Measurements from ENCODE around the gene CFAP161.

CFAP161 gene, protein sequence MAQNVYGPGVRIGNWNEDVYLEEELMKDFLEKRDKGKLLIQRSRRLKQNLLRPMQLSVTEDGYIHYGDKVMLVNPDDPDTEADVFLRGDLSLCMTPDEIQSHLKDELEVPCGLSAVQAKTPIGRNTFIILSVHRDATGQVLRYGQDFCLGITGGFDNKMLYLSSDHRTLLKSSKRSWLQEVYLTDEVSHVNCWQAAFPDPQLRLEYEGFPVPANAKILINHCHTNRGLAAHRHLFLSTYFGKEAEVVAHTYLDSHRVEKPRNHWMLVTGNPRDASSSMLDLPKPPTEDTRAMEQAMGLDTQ

DNA sequence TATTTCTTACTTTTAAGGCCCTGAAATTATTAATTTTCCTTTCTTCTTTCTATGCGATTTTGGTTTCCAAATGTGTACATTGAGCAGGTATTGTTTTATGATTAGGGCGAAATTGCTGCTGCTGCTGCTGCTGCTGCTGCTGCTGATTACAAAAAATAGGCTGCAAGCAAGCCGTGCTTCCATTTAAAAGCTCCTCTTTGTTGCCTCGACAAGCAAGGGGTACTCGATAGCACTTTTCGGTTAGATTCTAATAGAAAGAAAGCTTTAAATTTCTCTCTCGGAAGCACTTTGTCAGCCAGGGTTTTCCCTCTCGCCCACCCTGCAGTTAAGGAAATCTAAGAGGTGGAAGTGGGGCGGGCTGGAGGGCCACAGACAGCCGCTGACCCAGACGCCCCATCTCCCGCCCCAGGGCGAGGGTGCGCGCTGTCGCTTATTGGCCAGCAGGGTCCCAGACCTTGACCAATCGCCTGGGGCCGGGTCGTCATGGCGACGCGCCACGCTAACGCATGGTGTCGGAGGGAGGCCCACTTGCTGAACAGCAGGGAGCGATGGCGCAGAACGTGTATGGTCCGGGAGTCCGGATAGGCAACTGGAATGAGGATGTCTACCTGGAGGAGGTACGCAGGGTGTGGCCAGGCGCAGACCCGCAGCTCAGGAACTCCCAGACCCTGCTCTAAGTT is at the start of gene CFAP161:
Gene CFAP161 (plus strand): TSS at position 489 of the 680 bp plus-strand sequence. CDS start 60 bp downstream, at position 549.
- peak in 1 of 2 donors; percentile 26 for DNase-seq (ENCODE audit: low read depth in 2 of 2)

DNA sequence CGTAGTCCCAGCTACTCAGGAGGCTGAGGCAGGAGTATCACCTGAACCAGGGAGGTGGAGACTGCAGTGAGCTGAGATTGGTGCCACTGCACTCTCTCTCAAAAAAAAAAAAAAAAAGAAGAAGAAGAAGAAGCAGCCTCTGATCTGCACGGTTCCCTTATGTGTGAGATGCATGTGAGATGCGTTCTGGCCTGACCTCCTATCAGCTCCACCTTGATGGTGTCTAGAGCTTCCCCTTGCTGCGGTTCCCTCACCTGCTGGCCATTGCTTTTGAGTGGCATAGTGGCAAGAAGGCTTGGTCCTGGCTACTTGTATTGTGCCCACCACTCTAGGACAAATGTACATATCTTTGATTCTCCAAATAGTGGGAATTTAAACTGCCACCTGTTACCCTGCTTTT is 49.4 kb upstream of the CFAP161 start:
- DNase-seq (ENCODE audit: low read depth in 2 of 2): no peak

DNA sequence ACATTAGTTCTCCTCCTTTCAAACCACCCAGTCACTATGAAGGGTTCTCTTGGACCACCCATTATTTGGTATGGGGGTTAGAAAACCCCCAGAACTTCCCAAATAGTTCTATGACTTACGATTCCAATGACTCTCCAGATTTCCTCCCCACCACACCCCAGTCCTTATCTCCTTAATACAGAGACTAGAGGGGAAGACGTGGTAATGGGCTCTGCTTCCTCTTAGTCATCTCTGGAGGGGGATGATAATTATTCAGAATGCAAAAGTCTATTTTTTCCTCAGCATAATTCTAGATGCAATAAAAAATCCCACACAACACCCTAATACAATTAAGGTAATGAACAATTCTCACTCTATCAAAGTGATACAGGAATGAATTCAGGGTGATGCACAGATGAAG is 48.9 kb upstream of the CFAP161 start:
- no peak for DNase-seq (ENCODE audit: low read depth in 2 of 2)

DNA sequence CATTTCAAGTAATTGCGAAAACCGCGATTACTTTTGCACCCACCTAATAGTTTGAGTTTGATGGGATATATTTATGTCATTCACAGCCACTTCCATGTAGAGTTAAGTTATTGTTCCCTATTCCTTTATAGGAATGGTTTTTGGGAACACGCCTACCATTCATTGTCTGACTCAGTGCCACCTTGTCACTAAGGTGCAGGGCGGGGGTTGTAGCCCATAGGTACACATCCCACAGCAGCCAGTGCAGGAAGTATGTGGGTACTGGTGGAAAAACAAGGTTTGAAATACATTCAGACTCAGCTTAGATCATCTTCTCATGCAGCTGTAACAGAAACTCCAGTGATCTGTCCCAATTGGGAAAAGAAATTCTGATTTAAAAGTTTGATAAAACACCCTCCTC is 48.2 kb upstream of the CFAP161 start:
- DNase-seq (ENCODE audit: low read depth in 2 of 2): no peak

DNA sequence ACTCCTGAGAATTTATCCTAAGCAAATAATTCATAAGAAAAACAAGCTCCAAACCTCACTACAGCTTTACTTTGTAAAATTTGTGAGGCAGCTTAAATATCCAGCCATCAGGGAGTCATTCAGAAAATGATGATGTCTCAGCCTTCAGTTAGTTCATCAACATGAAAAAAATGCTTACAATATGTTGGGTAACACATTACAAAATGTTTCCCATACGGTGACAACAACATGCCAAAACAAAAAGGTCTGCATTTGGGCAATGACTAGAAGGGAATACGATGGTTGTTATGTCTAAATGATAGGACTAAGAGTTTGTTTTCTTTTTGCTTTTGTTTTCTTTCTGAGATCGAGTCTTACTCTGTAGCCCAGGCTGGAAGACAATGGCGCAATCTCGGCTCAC is 47.0 kb upstream of the CFAP161 start:
- DNase-seq (ENCODE audit: low read depth in 2 of 2): no peak

DNA sequence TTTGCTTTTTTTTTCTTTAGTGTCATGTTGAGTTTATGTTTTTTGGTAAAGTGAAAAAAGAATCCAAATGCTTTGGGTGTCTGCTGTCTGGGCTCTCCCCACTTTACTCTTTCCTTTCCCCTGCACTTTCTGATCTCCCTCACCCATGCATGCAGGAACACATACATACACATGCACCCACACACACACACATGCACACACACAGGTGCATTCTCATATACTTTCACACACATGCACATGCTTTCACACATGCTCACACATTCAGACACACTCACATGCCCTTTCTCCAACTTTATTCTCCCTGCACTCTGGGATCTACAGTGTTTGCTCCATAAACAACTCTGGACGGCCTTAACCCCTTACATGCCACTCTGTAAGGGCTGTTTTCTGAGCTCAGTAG is 46.4 kb upstream of the CFAP161 start:
- DNase-seq (ENCODE audit: low read depth in 2 of 2): no peak

DNA sequence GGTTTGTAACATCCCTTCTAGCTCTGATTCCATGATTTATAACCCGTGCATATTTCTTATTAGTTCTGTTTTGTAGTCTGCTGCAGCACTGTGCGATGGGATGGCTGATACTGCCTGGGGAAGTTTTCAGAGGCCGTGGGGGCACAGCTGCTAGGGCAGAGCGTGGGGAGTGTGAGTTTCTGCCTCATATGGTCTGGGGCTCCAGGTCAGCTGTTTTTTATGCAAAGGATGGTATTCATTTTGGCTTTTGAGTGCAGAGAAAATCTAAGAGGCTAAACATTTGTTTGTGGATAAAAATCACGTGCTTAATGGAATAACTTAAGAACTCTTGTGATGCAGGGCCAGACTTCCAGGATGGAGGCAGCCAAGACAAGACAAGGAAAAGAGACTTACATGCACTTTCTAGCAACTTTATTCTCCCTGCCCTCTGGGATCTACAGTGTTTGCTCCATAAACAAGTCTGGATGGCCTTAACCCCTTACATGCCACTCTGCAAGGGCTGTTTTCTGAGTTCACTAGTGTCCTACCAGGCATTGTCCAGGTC is 45.5 kb upstream of the CFAP161 start:
- DNase-seq (ENCODE audit: low read depth in 2 of 2): no peak

DNA sequence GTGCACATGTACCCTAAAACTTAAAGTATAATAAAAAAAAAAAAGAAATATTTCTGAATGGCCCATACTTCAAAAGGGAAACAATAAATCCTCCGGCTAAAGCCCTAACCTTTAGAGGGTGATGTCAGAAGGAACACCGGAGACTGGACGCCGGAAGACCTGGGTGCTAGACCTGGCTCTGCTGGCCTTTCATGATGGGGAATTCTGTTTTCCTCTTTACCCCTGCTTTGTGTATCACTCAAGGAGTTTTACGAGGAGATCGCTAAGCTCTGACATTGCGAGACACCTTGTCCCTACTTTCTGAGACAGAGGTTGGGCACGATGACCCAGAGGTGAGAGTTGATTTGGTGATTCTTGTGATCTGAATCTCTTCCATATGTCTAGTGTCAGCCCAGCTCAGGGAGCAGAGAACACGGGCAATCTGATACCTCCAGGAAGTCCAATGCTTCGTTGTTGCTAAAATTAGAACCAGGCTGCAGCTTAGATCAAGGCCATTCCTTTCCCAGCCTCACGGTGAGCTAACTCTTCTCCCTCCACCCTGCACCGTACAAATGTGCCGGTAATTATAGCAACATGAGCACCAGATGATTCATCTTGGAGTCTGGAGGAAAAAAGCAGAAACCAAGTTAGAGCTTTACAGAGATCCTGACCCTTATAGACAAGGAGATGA is 42.0 kb upstream of the CFAP161 start:
- no peak for DNase-seq (ENCODE audit: low read depth in 2 of 2)

DNA sequence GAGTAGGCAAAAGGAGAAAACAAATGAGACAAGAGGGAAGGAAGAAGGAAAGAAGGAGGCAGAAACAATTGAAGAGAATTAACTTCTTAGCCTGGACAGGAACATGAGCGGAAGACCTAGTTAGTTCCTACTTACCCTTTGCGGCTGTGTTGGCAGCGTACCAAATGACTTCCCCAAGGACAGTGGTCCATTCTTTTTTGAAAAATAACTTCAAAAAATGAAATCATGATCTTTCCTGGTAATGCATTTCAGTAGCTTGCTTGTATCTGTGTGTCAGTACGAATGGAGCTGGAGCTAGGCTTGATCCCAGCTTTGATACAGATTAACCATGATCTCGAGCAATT is 41.5 kb upstream of the CFAP161 start:
- DNase-seq (ENCODE audit: low read depth in 2 of 2): no peak

DNA sequence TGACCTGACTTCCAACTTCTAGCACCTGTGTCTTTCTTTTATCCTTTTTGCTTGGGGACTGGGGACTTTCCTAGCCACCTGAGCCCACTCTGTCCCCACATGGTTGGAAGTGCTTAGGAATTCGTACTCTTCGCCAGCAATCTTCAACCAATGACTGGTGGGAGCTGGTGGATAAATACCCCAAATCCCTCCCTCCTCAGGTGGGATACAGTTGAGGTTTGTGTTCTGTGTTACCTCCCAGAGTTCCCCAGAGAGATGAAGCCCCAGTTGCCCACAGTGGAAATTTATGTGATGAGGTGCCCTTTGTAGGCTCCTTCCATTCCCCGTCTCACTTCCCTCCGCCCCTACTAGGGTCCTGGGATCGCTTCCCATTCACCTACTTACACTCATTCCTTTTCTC is 40.1 kb upstream of the CFAP161 start:
- no peak for DNase-seq (ENCODE audit: low read depth in 2 of 2)

DNA sequence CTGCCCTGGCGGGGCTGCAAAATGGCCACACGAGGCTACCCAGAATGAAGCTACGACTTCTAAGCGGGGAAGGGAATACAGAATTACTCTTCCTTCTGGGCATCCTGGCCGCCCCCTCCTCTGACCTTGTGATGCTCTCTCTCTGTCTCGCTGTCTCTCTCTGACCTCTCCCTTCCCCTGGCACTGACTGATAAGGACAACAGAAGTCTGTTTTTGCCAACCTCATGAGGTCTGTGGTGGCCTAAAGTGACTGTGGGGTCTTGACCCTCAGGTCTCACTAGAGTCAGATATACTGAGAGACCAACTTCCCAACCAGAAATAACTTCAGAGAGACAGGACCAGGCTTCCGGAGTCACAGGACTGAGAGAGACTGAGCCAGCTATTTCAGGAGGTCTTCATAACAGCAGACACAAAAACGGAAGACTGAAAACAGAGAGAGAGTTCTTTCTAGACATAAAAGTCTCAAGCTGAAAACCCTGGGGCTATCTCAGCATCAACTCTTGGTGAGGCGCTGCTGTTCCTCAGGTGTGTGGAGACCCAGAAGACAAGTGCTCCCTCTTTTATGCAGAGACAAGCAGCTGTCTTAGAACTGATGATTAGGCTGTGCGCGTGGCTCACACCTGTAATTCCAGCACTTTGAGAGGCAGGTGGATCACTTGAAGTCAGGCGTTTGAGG is 38.2 kb upstream of the CFAP161 start:
- no peak for DNase-seq (ENCODE audit: low read depth in 2 of 2)

DNA sequence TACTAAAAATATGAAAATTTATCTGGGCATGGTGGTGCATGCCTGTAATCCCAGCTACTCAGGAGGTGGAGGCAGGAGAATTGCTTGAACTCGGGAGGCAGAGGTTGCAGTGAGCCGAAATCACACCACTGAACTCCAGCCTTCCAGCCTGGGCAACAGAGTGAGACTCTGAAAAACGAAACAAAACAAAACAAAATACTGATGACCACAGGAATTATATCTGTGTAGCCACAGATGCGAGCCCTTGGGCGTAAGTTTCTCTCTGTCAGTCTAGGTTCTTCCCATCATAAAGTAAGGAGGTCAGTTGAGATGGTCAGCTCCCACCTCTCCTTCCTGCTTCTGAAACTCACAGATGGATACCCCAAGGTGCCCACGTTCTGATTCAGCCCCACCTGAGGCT is 37.7 kb upstream of the CFAP161 start:
- DNase-seq (ENCODE audit: low read depth in 2 of 2): no peak

DNA sequence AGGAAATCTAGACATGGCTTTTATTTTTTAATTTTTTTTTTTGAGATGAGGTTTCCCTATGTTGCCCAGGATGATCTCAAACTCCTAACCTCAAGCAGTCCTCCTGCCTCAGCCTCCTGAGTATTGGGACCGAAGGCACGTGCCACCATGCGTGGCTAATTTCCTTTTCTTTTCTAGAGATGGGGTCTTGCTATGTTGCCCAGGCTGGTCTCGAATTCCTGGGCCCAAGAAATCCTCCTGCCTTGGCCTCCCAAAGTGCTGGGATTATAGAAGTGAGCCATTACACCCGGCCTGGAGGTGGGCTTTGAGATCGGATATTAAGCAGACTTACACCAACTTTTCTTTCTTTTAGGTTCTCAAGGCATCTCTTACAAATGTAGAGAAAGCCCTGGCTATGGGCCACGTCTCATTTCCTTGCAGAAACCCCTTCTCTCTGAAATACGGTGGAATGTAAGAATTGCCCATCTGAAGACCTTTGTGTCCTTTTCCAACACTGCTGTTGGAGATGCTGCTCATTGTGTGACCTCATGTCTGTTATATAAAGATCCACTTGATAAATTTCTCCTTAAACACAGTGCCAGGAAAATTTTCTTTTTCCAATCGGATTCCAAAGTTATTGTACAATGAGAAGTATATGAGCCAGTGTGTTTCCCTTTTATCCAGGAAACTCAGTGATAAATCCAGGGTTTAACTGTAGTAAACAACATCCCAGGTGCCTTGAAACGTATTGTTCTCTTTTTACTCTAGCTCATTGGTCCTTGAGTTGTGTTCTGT is 36.8 kb upstream of the CFAP161 start:
- DNase-seq (ENCODE audit: low read depth in 2 of 2): no peak

DNA sequence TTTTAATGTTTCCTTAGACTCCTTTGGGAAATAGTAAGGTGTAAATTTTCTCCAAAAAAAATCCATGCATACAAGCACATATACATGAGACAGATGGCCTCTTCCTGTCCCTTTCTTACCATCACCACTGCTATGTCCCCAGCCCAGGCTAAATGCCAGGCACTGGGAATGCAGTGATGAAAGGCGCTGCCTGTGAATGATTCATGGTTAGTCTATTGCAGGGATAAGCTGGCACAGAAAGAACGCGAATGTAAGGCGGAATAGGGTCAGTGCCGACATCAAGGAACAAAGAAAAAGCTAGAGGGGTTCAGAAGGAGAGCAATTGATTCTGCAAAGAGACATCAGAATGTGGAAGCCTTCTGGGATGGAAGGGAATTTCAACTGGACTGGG is 36.2 kb upstream of the CFAP161 start:
- no peak for DNase-seq (ENCODE audit: low read depth in 2 of 2)

DNA sequence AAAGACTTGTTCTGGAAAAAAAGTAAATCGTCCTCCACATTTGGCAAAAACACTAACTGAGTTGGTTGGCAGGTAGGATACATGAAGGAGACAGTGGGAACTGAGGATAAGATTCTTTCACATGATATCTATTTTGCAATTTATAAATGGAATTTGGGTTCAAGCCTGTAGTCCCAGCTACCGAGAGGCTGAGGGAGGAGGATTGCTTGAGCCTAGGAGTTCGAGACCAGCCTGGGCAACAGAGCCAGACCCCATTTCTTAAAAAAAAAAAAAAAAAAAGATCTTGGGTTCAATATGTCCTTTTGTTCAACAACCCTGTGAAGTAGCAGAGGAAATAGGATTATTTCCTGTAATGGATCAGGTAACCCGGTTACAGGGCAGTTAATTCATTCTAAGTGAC is 35.7 kb upstream of the CFAP161 start:
- DNase-seq (ENCODE audit: low read depth in 2 of 2): no peak

DNA sequence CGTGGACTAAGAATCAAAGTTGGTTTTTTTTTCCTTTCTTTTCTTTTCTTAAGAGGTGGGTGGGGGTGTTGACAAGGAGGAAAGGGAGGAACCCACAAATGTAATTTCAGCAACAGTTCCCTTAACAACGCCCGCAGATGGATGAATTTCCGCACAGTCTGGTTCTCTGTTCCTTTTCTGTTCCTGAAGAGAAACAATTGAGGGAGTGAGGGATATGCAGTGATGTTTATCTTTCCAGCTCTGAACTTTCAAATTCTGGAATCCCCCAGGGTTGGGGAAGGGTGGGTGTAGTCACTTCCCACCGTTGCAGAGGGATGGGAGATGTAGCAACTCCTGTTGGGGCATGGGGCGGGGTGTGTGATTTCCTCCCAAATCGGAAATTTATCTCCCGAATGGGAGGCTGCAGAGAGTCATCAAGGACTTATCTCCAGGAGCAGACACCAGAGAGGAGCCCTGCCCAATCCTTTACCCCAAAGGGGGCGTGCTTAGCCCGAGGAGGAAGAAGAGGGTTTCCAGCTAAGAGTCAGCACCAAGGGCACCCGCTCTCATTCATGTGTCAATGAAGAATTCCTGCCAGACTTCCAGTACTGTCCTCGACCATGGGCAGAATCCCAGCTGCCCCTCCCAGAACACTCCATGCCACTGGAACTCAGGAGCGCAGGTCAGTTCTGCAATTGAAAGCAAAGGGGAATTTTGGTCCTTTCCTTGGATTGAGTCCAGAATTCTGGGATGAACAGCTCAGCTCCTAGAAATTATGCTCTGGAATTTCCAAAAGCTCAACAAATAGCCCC is 35.0 kb upstream of the CFAP161 start:
- DNase-seq (ENCODE audit: low read depth in 2 of 2): no peak

DNA sequence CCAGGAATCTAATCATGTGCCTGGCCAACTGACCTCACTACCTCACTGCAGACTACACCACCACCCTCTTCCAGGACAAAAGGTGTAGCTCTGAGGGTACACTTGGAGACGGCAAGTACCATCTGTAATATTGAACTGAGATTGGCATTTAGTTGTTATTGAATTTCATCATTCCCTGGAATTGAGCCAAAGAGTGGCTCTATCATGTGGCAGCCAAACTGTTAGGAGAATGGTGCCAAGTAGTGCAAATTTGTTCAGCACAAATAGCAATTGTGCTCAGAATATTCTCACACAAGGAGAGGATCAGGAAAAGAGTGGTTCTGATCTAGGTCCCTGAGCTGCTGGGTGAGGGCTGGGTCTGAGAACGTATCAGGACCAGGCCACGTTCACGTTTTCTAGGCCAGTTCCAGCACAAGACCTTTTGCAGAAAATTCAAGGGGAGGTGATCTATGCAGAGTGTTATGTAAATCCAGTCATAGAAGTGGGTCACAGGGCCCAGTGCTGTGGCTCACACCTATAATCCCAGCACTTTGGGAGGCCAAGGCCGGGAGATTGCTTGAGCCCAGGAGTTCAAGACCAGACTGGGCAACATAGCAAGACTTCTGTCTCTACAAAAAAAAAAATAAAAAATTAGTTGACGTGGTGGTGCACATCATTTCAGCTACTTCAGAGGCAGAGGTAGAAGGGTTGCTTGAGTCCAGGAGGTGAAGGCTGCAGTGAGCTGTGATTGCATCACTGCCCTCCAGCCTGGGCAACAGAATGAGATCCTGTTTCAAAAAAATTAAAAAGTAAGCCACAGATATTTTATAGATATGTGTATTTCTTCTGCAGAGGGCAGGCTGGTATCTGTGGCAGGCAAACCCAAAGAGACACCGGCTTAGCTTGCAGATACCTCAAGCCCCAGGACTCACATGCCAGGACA is 31.9 kb upstream of the CFAP161 start:
- no peak for DNase-seq (ENCODE audit: low read depth in 2 of 2)

DNA sequence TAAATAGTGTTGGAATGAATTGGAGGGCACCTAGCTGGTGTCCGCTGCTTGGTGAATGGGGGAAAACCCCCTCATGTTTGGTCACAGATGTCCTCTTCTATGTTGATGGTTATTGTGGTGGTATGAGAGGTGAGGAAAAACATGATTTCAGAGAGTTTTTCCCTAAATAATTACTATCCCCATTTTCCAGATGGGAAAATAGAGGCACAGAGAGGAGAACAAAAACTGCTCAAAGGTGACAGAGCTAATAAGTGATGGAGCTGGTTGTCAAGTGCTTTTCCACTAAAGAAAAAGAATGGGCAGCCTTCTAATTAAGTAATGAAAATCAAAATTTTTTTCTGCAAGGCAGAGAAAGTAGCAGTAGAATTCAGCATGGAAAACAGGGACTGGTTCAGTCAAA is 30.2 kb upstream of the CFAP161 start:
- no peak for DNase-seq (ENCODE audit: low read depth in 2 of 2)

DNA sequence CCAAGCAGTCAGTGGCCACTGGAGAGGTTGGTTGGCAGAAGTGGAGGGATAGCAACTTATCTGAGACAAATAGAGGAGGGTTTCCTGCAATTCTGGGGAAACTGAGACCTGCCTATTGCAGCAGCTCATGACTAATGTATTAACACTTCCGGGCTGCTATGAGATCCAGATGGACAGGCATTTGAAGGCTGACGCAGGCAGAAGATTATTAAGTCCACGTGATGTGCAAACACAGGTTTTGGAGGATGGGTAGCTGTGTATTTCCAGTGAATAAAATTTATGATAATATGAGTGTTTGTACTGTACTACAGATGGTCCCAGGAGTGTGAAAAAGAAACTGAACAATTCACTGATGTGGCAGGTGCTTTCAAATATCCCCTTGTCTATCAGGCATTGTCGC is 28.5 kb upstream of the CFAP161 start:
- no peak for DNase-seq (ENCODE audit: low read depth in 2 of 2)

DNA sequence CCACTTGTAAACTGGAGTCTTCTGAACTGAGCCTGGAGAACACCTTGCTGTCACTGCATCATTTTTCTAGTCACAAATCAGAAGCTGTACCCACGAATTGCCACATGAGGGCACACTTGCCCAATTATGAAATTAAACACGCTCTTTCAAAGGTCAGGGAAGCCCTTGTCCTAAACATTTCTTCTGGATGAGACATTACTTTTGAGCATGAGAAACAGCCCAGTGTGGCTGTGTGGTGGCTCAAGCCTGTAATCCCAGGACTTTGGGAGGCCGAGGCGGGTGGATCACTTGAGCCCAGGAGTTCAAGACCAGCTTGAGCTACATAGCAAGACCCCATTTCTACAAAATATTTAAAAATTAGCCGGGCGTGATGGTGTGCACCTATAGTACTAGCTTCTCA is 27.5 kb upstream of the CFAP161 start:
- DNase-seq (ENCODE audit: low read depth in 2 of 2): peak; percentile 7 to 36
